ENCODE results near the gene HDAC2.
A peak's percentile ranks its signal among the peaks of the same experiment; 100 is the strongest.
"Not testable (repeated sequence)": the region's sequence is repeated elsewhere in the genome, so short reads cannot be mapped to it uniquely, and the experiment has no call there.

Gene HDAC2

DNA sequence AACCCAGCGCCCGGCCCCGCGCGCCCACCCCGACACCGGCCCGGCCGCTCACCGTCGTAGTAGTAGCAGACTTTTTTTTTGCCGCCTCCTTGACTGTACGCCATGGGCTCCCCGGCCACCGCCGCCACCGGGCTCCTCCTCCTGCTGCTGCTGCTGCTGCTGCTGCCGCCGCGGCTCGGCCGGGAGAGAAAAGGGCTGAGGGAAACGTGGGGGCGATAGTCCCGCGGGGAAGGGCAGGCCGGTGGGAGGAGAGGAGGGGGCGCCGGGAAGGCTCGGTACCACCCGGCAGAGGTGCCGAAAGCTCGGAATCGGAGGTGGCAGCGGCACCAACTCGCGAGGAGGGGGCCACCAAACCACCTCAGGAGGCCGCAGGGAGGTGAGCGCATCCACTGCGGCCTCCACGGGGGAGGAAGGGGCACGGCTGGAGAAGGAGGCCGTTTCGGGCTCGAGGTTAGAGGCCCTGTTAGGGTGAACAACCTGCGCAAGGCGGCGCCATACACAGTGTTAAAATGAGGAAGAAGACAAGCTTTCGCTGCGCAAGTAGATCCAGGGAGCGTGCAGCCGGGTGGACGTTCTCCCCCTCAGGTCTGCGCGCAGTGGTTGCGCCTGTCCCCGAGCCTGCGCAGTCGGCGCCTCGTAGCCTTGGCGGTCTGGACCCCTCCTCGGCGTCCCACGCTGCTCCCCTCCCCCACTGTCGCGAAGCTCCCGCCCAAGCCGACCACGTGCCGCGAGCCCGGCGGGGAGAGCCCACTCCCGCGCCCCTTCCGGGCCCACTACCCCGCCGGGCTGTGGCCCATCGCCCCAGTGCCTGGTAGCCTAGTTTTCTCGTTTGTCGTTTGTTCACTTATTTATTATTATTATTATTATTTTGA lies at the start of gene HDAC2:
HDAC2 (minus strand) TSS at position 344 of the 872 bp plus-strand sequence; CDS start at position 104, 240 bp downstream.
- peak; percentile 70 for DNase-seq (ENCODE audit: low read depth, low spot score)

DNA sequence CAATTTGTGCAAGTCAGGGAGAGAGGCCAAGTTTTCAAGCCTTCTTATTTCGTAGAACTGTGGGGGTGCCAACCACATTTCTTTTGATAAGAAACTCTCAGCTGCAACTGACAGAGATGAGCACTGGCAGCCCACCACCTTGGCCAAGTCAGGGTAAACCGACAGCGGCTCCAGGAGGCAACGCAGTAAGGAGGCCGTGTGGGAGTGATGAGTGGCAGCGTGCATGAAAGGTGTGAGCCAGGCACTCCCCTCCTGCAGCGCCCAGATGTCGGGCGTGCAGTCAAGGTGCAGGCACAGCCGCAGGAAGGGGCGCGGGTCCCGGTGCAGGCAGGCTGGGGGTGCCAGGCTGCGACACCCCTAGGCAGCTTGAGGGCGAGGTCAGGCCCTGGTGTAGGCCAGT lies 49.2 kb upstream of the HDAC2 start:
- no peak for DNase-seq (ENCODE audit: low read depth, low spot score)

DNA sequence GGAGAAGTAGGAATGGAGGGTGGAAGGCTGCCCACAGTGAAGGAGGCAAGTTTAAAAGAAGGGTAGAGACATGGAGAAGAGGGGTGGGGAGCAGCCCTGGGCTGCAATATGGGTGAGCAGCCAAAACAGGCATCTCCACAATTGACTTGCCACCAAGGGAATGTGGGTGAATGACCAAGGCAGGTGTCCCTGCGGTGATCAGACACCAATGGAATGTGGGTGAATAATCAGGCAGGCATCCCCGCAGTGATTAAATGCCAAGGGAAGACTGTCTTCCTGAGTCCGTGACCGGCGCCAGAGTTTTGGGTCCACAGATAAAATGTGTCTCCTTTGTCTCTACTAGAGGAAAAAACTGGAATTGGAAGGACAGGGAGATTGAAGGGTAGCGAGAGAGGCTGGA lies 46.2 kb upstream of the HDAC2 start:
- DNase-seq (ENCODE audit: low read depth, low spot score): not testable (repeated sequence)

DNA sequence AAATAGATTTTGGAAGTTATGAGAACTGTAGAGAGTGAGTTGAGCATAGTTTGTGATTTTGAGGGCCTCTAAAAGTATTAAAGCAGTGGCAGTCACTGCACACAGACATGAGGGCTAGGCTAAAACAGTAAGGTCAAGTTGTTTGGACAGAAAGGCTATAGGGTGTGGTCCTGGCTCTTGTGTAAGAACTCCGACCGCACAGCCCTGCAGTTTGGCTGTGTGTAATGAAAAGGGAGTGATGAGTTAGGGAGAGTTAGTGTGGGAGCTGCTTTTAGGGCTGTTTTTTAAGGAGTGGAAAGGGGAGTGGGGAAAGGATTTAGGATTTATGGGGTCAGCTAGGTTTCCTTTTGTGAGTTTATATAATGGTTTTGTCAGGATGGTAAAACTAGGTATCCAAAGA lies 43.2 kb upstream of the HDAC2 start:
- not testable (repeated sequence) for DNase-seq (ENCODE audit: low read depth, low spot score)

DNA sequence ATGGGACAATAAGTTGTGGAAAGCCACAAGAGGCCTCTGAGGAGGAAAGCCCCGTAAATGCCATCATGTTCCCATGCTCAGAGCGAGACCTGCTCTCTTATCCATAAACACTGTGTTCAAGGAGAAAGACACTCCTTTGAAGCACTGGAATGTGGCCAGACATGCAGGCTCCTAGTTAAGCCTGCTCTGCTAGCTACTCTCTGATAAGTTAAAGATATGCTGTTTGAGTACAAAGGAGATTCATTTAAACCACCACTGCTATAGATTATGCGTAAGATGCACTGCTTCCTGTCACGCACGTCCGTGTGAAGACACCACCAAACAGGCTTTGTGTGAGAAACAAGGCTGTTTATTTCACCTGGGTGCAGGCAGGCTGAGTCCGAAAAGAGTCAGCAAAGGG lies 40.5 kb upstream of the HDAC2 start:
- DNase-seq (ENCODE audit: low read depth, low spot score): not testable (repeated sequence)

DNA sequence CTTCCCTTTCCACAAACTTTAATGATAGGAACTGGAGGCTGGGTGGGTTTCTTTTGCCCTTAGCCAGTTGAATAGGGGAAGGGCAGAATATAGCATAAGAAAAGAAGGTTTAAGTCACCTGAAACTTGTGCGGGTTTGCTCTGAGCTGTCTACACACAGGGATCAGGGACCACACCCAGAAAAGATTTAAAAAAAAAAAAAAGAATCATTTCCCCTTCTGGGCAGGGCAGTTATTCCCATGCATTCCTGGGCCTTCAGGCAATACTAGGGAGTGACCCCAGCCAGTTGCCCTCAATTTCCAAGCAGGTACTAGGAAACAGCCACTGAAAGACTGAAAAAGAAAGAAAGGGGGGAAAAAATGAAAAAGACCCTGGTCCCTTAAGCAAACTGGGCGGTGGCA lies 39.6 kb upstream of the HDAC2 start:
- no peak for DNase-seq (ENCODE audit: low read depth, low spot score)

DNA sequence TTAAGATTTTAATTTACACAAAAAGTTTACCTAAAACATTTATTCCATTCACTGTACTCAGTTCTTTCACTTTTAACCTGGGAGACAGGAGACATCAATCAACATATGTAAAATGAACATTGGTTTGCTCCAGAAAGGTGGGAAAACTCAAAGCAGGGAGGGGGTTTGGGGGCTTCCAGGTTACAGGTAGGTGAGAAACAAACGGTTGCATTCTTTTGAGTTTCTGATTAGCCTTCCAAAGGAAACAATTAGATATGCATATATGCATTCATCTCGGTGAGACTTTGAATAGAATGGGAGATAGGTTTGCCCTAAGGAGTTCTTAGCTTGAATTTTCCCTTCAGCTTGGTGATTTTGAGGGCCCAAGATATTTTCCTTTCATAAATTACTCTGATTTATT lies 38.2 kb upstream of the HDAC2 start:
- DNase-seq (ENCODE audit: low read depth, low spot score): no peak

DNA sequence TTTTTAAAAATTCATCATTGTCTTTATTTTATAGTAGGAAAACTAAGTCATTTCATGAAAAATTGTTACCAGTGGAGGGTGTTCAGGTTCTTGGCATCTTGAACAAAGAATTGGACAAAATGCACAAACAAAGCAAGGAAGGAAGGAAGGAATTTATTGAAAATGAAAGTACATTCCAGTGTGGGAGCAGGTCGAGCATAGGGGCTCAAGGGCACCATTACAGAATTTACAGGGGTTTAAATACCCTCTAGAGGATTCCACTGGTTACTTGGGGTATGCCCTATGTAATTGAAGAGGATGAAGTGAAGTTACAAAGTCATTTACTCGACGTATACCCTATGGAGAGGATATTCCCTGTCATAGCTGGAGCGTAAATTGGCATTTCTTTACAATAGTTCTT lies 37.4 kb upstream of the HDAC2 start:
- no peak for DNase-seq (ENCODE audit: low read depth, low spot score)

DNA sequence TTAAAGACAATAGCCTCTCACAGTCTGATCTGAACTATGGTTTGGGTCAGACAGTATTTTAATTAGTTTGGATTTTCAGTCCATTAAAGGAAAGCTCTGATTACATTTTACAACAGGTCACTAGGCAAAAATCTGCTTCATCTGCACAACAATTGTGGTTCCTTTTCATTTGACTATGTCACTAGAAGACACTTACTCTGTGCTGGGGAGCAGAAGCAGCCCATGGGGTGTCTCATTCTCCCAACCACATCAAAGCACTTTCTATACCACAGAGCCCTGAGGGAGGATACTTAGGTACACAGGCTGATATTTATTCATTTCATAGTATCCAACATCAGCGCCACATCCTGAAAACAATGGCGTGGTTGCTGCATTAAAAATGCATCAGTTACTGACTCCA lies 36.6 kb upstream of the HDAC2 start:
- no peak for DNase-seq (ENCODE audit: low read depth, low spot score)

DNA sequence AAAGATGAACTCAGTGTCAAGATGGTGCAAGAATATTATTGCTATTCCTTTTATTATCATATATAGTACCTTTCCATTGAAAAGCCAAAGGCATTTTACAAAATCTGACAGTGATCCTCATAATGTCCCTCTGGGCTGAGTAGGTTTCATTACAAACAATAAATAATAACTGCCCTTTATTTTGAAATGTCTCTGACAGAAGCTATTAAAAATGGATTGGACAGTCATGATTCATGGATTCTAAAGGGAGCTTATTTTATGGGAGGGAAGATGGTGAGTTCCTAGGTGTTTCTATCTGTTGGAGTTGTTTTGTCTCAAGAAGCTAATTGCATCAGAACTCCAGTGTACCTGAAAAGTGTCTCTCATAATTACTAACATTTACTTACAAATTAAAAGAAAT lies 30.4 kb upstream of the HDAC2 start:
- DNase-seq (ENCODE audit: low read depth, low spot score): no peak

DNA sequence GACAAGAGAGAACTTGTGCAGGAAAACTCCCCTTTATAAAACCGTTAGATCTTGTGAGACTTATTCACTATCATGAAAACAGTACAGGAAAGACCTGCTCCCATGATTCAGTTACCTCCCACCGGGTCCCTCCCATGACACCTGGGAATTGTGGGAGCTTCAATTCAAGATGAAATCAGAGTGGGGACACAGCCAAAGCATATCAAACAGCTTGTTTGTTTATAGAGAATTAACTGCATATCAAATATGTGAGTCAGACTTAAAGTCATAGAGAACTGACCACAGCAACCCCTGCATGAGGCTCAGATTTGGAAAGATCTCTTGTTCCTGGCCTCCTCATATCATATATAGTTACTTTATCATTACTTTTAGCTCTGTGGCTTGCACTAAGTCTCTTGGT lies 29.1 kb upstream of the HDAC2 start:
- DNase-seq (ENCODE audit: low read depth, low spot score): no peak

DNA sequence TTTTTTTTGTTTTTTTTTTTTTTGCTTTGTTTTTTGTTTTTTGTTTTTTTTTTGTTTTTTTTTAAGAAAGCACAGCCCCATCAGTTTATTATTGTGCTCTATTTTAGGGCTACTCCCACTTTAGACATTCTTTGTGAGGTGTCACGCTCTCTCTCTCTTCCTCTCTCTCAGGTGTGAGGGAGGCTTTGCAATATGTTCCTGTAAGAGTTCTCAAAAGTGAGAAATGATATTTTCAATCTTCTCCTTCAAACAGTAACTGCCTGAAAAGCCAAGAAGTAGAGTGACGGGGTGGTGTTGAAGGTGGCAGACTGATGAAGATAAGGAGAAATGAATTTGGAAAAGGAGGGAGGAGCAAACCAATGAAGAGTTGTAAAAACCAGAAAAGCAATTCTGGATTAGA lies 28.3 kb upstream of the HDAC2 start:
- no peak for DNase-seq (ENCODE audit: low read depth, low spot score)

DNA sequence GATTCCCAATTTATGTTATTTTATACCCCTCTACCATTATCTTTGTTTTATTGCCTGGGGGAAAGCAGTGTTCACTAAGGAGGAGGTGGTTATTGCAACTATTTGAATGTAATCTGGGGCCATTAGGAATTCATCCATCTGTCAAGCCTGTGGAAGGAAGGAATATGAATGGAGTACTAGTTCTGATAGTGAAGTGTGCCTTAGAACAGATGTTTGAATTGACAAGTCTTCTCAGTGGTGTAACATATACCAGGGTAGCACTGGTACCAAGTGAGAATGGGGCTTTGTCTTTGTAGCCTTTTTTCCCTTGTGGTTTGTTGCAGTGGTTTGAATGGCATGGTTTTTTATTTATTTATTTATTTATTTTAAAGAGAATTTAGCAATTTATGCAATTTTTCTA lies 27.9 kb upstream of the HDAC2 start:
- no peak for DNase-seq (ENCODE audit: low read depth, low spot score)

DNA sequence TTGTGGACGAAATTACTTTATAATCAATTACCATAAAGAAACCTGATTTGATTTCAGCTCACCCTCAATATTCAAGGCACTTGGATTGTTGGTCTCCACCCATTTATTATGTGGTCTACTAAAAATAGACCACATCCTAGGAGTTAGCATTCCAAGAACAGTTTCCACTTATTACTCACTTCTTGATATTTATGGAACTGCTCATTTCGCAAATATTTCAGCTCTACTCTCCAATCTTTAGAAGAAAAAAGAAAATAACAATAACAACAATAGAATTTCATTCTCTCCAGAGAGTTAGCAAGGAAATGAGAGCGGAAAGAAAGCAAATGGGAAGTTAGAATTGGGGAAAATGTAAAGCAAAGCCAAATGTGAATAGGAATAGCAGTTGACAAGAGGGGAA lies 26.2 kb upstream of the HDAC2 start:
- no peak for DNase-seq (ENCODE audit: low read depth, low spot score)

DNA sequence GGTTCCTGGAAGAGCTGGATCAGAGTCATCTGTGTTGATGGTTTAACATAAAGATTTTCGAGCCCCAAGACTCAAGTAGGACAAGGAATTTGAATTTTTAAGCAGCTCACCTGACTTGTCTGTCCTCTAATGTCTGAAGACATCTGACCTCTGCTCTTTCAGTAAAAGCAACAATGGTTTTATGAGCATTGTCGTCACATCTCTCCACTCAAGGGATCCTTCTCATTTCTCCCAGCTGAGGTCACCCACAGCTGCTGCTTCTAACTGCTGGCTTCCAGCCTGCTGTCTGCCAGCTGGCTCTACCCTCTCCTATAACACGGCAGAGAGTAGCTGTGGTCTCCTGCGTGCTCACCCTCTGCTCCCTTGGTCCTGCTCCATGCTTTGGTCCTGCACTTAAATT lies 24.7 kb upstream of the HDAC2 start:
- no peak for DNase-seq (ENCODE audit: low read depth, low spot score)

DNA sequence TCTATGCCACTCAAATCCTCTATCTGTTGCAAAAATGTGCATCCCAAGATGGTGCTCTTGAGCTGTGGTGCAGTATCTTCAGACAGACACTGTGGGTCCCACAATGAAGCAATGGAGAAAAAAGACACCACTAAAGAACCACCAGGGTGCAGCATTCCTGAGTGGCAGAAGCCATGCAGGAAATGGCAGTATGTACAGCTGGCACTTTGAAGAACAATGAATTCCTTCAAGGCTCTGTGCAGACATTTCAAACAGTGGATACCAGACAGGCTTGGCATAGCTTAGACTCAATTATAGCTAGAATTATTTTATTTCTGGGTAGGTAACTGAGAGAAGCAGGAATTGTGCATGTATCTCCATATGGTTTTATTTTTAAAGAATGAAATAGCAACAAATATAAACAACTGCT lies 24.0 kb upstream of the HDAC2 start:
- no peak for DNase-seq (ENCODE audit: low read depth, low spot score)

DNA sequence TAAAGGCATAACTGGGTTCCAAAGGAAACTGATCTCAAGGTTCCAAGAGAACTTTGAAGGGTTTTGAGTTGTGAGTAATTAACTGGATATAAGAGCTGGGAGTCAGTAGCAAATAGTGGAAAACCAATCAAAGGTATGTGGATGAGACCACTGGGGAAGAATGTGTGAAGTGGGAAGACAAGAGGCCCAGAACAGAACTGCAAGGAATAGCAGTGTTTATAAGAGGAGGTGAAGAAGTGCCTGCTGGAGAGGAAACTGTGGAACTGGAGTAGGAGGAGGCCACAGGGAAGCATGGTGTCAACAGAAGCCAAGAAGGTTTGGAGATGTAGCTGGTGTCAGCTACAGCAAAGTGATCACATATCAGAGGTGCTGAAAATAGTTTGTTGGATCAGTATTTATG lies 18.7 kb upstream of the HDAC2 start:
- no peak for DNase-seq (ENCODE audit: low read depth, low spot score)

DNA sequence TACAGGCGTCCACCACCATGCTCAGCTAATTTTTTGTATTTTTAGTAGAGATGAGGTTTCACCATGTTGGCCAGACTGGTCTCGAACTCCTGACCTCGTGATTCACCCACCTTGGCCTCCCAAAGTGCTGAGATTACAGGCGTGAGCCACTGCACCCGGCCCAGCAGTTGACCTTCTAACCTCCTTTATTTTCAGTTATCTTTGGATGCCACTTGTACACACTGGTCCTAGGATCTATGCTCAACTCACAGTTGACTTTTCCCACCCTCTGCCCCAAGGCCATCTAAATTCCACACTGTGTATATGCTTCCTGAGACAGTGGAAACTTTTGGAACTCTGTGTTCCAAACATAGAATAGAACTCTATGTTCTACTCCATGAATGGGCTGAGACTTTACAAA lies 11.7 kb upstream of the HDAC2 start:
- not testable (repeated sequence) for DNase-seq (ENCODE audit: low read depth, low spot score)

DNA sequence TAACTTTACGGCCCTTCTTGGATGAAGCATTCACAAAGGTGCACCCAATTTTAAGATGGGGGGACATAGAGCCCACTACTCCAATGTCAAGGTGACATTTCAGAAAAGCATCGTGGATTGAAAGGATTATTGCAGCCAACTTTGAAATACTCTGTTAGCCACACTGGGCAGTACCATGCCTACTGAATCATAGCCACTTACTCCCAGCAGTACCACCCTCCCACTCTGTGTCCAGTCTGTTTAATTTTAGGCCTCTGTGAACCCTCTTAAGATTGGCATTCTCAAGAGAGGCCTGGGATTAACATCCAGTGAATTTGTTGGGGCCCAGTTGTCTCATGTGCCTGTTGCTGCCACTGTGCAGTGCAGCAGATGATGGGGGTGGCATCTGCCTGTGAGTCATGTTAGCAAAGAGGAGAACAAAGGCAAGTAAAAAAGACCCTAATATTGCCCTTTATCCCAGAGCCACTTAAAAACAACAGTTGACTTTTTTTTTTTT lies 11.2 kb upstream of the HDAC2 start:
- DNase-seq (ENCODE audit: low read depth, low spot score): no peak

DNA sequence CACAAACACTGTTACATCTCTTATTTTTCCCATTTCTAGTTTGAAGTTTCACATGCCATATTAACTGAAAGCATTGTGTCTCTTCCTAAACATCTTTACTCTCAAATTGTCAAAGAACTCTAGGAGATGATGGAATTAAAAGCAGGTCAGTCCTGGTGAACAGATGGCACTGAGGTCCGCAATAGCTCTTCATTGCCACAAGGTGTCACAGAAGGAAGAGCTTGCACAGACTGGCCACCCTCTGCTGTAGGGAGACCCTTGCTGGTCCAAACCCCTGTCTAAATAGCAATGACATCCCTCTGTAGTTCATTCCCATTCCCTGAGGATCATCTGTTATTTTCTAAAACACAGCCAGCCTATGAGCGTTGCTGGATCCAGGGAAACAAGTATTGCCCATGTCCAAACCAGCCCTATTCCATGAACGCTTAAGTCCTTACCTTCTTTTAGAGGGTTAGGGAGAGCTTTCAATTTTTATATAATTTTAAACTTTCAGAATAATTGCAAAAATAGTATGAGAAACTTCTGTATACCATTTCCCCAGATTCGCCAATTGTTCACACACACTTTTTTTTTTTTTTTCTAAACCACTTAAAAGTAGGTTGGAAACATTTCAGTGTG lies 10.1 kb upstream of the HDAC2 start:
- no peak for DNase-seq (ENCODE audit: low read depth, low spot score)

DNA sequence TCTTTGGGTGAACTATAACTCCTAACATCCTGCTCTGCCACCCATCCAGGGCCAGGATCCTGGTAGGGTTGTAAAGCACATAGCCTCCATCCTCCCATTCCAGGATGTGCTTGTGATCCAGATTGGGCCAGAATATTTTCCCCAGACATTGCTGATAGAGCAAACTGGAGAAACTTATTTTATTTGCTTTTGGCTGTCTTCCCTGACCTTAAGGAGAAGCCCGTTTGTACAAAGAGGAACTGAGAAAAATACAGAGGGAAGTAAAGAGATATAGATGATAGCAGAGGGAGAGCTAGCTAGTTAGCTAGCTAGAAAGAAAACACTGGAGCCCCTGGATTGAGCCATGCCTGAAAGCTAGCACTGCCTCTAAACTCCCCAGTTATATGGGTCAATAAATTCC lies 9.0 kb upstream of the HDAC2 start:
- DNase-seq (ENCODE audit: low read depth, low spot score): no peak

DNA sequence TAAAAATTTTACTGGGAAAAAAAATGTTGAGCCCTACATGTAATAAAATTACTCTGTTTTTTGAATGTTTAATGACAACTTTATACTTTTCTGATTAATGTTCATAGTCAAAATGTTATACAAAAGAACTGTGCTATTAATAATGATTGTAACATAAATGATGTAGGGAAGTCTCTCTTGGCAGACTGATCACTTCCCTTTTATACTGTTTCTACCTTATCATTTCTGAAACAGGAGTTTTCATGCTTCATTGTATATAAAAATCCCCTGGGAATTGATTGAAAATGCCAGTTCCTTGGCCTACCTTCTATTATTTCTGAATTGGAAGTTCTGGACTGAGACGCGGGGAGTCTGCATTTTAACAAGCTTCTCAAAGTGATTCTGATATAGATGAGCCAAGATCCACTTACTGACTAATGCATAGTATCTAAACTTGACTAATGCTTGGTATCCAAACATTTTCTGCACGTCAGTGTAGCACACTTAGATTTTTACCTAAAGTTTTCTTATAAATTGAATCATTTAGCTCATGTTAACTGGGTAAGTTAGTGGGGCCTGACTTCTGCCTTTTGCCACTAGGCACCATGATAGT lies 7.2 kb upstream of the HDAC2 start:
- no peak for DNase-seq (ENCODE audit: low read depth, low spot score)

DNA sequence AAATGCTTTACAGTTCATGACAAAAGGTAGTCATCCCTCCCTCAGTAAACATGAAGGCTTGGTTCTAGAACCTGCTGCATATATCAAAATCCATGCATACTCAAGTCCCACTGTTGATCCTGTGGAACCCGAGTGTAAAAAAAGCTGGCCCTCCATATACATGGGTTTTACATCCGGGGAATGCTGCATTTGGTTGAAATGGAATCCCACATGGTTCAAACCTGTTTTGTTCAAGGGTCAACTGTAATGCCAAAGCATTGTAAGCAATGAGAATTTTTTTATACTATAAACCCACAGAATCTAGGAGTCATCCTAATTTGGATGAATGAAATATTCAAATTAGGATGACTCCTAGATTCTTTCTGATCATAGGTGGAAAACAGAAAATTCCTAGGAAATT lies 5.9 kb upstream of the HDAC2 start:
- no peak for DNase-seq (ENCODE audit: low read depth, low spot score)

All from activated CD4-positive, CD25-positive, alpha-beta regulatory T cell treated with anti-CD3 and anti-CD28 coated beads, Interleukin-2, amount 50 U/mL, for 16 hours (primary cell).